Skin epidermis (tissue), 12 donors: ENCODE results near the gene DUS1L.

Experiments
- H3K27ac ChIP-seq, 21 experiments: fragments of 200-600 bp; sonication (generic) in 11 of 21; one replicate each; pipeline ENCODE4 v1.5.0; 2020; ENCODE audit warnings: mild to moderate bottlenecking in 3 of 21, inconsistent platforms in 2 of 21, moderate library complexity in 2 of 21
- H3K4me3 ChIP-seq, 7 experiments: fragments of 200-600 bp; sonication (generic) in 2 of 7; one replicate each; pipeline ENCODE4 v1.5.0; 2020; ENCODE audit warnings: inconsistent platforms in 2 of 7, mild to moderate bottlenecking in 2 of 7, moderate library complexity in 1 of 7

Gene DUS1L

GRCh38 chr17:82065638-82066303 is at the start of gene DUS1L:
DUS1L (minus strand) TSS chr17:82065804; CDS start chr17:82065059, 745 bp downstream.
- H3K4me3 ChIP-seq = peak within 1 kb of the TSS; percentile 58 to 95 (median 67)
- peak within 1 kb of the TSS; percentile 54 to 96 (median 90) for H3K27ac ChIP-seq

- Histone ChIP-seq H3K27ac (peak overlapping the region in 2 of 21 experiments; percentile 8 to 23), H3K4me3 (no peak overlapping the region)
These were observed 49.3 kb upstream of the DUS1L start for GRCh38 chr17:82114872-82115271.

GRCh38 chr17:82114447-82114846 is 48.8 kb upstream of the DUS1L start:
- Histone ChIP-seq H3K4me3 (no peak overlapping the region), H3K27ac (peak overlapping the region in 2 of 21 experiments; percentile 8 to 23)

- Histone ChIP-seq H3K4me3 (no peak overlapping the region), H3K27ac (no peak overlapping the region)
These were observed 48.3 kb upstream of the DUS1L start for GRCh38 chr17:82113941-82114340.

- H3K27ac ChIP-seq = no peak overlapping the region
- no peak overlapping the region for H3K4me3 ChIP-seq
These were observed 47.8 kb upstream of the DUS1L start for GRCh38 chr17:82113422-82113821.

- Histone ChIP-seq H3K27ac (no peak overlapping the region), H3K4me3 (no peak overlapping the region)
These were observed 47.3 kb upstream of the DUS1L start for GRCh38 chr17:82112914-82113311.

- H3K4me3 ChIP-seq = no peak overlapping the region
- no peak overlapping the region for H3K27ac ChIP-seq
These were observed 46.7 kb upstream of the DUS1L start for GRCh38 chr17:82112181-82112913.

- Histone ChIP-seq H3K27ac (no peak overlapping the region), H3K4me3 (no peak overlapping the region)
These were observed 44.7 kb upstream of the DUS1L start for GRCh38 chr17:82110298-82110697.

GRCh38 chr17:82108961-82109475 is 43.4 kb upstream of the DUS1L start:
- no peak overlapping the region for H3K27ac ChIP-seq
- H3K4me3 ChIP-seq = no peak overlapping the region

- Histone ChIP-seq H3K4me3 (no peak overlapping the region), H3K27ac (no peak overlapping the region)
These were observed 42.9 kb upstream of the DUS1L start for GRCh38 chr17:82108496-82108945.

- peak overlapping the region in 1 of 21 experiments; percentile 87 for H3K27ac ChIP-seq
- no peak overlapping the region for H3K4me3 ChIP-seq
These were observed 42.4 kb upstream of the DUS1L start for GRCh38 chr17:82108038-82108437.

GRCh38 chr17:82107341-82107860 is 41.8 kb upstream of the DUS1L start:
- H3K27ac ChIP-seq = peak overlapping the region in 16 of 21 experiments; percentile 65 to 97 (median 82)

GRCh38 chr17:82106688-82107305 is 41.2 kb upstream of the DUS1L start:
- Histone ChIP-seq H3K27ac (peak overlapping the region in 20 of 21 experiments; percentile 65 to 97 (median 81)), H3K4me3 (peak overlapping the region; percentile 6 to 29 (median 18))

More at GRCh38 chr17:82107341-82107860, 41.8 kb upstream of the DUS1L start:
- H3K4me3 ChIP-seq = no peak overlapping the region

- peak overlapping the region; percentile 6 to 29 (median 18) for H3K4me3 ChIP-seq
- peak overlapping the region; percentile 34 to 97 (median 81) for H3K27ac ChIP-seq
These were observed 40.5 kb upstream of the DUS1L start for GRCh38 chr17:82105882-82106687.

- peak overlapping the region; percentile 34 to 97 (median 81) for H3K27ac ChIP-seq
- peak overlapping the region in 2 of 7 experiments; percentile 12 to 29 for H3K4me3 ChIP-seq
These were observed 39.8 kb upstream of the DUS1L start for GRCh38 chr17:82105417-82105881.

- H3K27ac ChIP-seq = peak overlapping the region in 10 of 21 experiments; percentile 40 to 97 (median 78)
- no peak overlapping the region for H3K4me3 ChIP-seq
These were observed 39.3 kb upstream of the DUS1L start for GRCh38 chr17:82104797-82105416.

GRCh38 chr17:82103553-82104451 is 38.2 kb upstream of the DUS1L start:
- Histone ChIP-seq H3K27ac (peak overlapping the region in 11 of 21 experiments; percentile 14 to 71 (median 58)), H3K4me3 (no peak overlapping the region)
